Fibroblast of villous mesenchyme (primary cell): ENCODE data around the gene DPYD. TPM values are rescaled to one million over a fixed set of nuclear protein-coding genes. Genes with fewer than 3 reads are reported as not detected.
A peak's percentile ranks its signal among the peaks of the same experiment; 100 is the strongest.

ENCODE experiments used
- DNase-seq: peaks from one replicate; pipeline ENCODE4 v3.0.0-alpha.2; 2010; ENCODE audit warnings: low read depth
- H3K4me3 ChIP-seq: 2 replicates; pipeline ENCODE4 v1.5.1; 2011; ENCODE audit warnings: low read depth, mild to moderate bottlenecking, low read length
- CTCF ChIP-seq: IDR thresholded peaks from 2 replicates; pipeline ENCODE4 v1.5.1; 2012; ENCODE audit warnings: low read depth, mild to moderate bottlenecking, low read length; ENCODE audit not compliant: insufficient read depth
- total RNA-seq: library from RNA; depleted of rRNA; stranded (reverse); fragments of >200 nt; gene quantifications from 2 replicates; pipeline ENCODE4 v1.2.3, GENCODE V29; 2012

Gene DPYD
- total RNA-seq, 1 donor = 48.4 TPM

GRCh38 chr1:97632776-97633175, 288.1 kb downstream of the DPYD start:
- H3K4me3 ChIP-seq = no peak overlapping the region
- no peak for TF ChIP-seq CTCF
- no peak for DNase-seq

GRCh38 chr1:97632075-97632474, 288.8 kb downstream of the DPYD start:
- DNase-seq = peak; percentile 14
- H3K4me3 ChIP-seq = no peak overlapping the region
- no peak for TF ChIP-seq CTCF

GRCh38 chr1:97630948-97631347, 289.9 kb downstream of the DPYD start:
- H3K4me3 ChIP-seq = no peak overlapping the region
- no peak for DNase-seq
- no peak for TF ChIP-seq CTCF

- no peak for DNase-seq
- TF ChIP-seq CTCF = no peak
- no peak overlapping the region for H3K4me3 ChIP-seq
Measured at GRCh38 chr1:97630281-97630680, 290.6 kb downstream of the DPYD start.

- no peak for DNase-seq
Measured at GRCh38 chr1:97623220-97623619, 297.6 kb downstream of the DPYD start.

GRCh38 chr1:97621955-97622354, 298.9 kb downstream of the DPYD start:
- TF ChIP-seq CTCF = no peak
- no peak overlapping the region for H3K4me3 ChIP-seq
- no peak for DNase-seq

More at GRCh38 chr1:97623220-97623619, 297.6 kb downstream of the DPYD start:
- no peak for TF ChIP-seq CTCF
- H3K4me3 ChIP-seq = no peak overlapping the region

GRCh38 chr1:97619706-97620105, 301.1 kb downstream of the DPYD start:
- no peak for TF ChIP-seq CTCF
- H3K4me3 ChIP-seq = no peak overlapping the region
- DNase-seq = no peak
